Measurements from ENCODE around the gene RBM6.
"Not testable (repeated sequence)": the region's sequence is repeated elsewhere in the genome, so short reads cannot be mapped to it uniquely, and the experiment has no call there.

The RBM6 gene

DNA sequence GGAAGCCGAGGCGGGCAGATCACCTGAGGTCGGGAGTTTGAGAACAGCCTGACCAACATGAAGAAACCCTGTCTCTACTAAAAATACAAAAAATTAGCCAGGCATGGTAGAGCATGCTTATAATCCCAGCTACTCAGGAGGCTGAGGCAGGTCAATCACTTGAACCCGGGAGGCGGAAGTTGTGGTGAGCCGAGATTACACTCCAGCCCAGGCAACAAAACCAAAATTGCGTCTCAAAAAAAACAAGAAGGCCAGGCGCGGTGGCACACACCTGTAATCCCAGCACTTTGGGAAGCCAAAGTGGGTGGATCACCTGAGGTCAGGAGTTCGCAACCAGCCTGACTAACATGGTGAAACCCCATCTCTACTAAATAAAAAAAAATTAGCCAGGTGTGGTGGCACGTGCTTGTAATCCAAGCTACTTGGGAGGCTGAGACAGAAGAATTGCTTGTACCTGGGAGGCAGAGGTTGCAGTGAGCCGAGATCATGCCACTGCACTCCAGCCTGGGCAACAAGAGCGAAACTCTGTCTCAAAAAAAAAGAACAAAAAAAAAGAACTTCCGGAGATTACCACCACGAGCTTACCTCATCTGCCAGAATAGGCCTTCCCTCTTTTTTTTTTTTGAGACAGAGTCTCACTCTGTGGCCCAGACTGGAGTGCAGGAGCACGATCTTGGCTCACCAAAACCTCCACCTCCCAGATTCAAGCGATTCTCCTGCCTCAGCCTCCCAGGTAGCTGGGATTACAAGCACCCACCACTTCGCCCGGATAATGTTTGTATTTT is 22.0 kb upstream of the RBM6 start:
- DNase-seq = not testable (repeated sequence)

GRCh38 chr3:49924683-49925082 is 15.3 kb upstream of the RBM6 start:
- no peak for DNase-seq

- no peak for DNase-seq
Observed at GRCh38 chr3:49925485-49925884, 14.5 kb upstream of the RBM6 start.

DNA sequence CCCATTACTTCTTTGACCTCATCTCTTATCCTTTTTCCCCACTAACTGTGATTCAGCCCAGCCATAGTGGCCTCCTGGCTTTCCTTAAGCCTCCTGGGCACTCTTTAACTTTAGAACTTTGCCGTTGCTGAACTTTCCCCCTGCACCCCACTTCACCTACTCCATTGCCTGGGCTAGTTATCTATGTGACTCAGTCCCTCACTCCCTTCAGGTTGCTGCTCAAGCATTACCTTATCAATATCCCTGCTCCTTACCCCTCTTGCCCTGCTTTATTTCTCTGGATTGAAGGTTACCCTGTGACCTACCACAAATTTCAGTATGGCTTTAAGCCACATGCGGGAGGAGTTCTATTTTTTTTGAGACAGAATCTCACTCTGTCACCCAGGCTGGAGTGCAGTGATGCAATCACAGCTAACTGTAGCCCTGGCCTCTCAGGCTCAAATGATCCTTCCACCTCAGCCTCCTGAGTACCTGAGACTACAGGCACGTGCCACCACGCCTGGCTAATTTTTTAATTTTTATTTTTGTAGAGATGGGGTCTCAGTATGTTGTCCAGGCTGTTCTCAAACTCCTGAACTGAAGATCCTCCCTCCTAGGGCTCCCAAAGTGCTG is 13.7 kb upstream of the RBM6 start:
- no peak for DNase-seq

GRCh38 chr3:49927798-49928197 is 12.2 kb upstream of the RBM6 start:
- no peak for DNase-seq

GRCh38 chr3:49928481-49929017 is 11.4 kb upstream of the RBM6 start:
- no peak for DNase-seq

DNA sequence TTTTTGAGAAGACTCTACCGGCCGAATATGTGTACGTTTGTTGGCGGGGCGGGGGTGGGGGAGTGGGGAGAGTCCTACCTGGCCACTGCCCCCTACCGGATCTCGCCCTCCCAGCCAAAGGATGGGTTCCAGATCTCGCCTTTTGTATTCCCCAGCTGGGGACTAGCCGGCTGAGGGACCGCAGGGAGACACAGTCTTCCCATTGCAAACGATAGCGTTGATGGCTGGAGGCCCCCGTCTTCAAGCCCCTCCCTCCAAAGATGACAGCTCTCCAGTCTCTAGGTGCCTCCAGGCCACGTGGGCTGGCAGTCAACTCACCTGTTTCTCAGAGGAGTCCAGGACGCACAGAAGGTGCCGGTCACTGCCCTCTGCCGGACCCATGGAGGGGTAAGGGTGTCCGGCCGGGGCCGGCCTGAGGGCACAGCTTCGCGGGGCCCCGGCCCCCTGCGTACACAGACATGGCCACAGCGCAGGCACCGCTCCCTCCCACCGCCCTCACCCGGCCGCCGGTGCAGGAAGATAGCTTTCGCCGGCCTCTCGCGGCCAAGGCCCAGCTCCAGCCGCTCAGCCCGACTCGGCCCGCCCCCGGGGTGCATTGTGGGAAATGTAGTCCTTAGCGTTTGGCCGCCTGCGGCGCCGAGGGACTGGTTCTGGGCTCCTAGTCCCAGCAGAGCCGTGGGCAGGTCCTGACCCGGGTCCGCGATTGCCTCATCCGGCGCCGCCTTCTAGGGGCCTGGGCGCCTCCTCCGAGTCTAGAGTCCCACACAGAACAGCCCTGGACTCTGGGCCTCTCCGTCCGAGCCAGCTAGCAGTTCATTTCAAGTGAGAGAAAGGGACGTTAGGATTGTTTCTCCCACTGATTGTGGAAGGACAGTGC is 10.4 kb upstream of the RBM6 start, which contains the start of gene MON1A:
MON1A (minus strand) TSS at position 521 of the 877 bp plus-strand sequence. CDS start 16,465 bp downstream, outside the sequence.
- DNase-seq = peak; percentile 64

DNA sequence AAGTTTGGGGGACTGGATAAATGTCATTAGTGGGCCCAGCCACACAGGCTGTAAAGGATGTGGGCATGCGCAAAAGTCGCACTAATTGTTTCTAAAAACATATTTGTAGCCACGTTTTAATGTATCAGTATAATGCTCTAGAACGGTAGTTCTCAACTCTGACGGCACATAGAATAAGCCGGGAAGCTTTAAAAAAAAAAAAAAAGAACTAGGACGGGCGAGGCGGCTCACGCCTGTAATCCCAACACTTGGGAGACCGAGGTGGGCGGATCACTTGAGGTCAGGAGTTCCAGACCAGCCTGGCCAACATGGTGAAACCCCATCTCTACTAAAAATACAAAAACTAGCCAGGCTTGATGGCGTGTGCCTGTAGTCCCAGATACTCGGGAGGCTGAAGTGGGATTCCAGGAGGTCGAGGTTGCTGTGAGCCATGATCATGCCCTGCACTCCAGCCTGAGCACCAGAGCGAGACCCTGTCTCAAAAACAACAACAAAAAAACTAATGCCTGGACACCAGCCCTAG is 9.7 kb upstream of the RBM6 start:
- DNase-seq = no peak

GRCh38 chr3:49930922-49931321 is 9.0 kb upstream of the RBM6 start:
- no peak for DNase-seq

GRCh38 chr3:49932281-49932680 is 7.7 kb upstream of the RBM6 start:
- DNase-seq = not testable (repeated sequence)

DNA sequence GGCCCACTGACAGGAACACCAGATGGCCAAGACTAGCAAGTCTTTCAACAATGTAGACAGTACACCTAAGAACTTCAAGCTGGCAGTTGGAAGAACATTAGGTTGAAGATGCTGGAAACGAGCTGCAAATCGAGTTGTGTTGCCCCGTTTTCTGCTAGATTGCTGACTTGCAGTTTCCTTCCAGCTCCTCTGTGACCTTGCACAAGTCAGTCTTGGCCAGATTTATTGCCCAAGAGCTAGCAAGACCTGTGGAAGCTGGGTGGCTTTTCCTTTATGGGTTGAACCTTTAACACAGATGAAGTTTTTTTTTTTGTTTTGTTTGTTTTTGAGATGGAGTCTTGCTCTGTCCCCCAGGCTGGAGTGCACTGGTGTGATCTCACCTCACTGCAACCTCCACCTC is 2.9 kb upstream of the RBM6 start:
- DNase-seq = no peak

DNA sequence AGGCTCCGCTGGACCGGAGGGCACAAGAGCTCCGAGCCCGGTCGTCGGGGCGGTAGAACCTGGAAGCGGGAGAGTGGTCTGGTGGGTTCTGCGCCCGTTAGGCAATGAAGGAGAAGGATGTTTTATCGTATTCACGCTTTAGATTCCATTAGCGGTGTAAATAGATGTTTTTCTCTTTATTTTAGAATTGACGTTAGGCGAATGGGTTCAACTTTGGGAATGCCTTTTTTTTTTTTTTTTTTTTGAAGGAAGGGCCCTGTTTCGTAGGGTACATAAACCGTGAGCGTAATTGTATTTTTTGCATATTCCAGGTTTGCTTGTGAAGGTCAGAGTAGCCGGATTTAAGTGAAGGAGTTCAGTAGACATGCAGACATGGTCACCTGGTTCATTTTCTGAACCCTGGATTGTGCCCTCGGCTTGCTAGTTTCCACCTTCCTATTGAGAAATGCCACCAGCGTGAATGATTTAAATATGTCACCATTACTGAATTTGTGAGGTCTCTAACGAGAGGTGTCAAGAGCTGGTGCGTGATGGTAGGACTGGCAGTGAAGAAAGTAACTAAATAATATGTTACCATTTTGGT is 808 bp downstream of the RBM6 start:
- no peak for DNase-seq

DNA sequence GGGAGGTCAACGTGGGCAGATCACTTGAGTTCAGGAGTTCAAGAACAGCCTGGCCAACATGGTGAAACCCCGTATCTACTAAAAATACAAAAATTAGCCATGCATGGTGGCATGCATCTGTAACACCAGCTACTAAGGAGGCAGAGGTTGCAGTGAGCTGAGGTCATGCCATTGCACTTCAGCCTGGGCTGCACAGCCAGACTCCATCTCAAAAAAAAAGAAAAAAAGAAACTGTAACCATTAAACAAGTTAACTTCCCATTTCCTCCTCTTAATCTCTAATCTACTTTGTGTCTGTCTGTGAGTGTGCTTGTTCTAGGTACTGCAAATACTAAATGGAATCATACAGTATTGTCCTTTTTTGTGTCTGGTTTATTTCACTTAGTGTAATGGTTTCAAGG is 2.7 kb downstream of the RBM6 start:
- no peak for DNase-seq

- DNase-seq = no peak
Observed at GRCh38 chr3:49952924-49953323, 13.0 kb downstream of the RBM6 start.

GRCh38 chr3:49955636-49956035 is 15.7 kb downstream of the RBM6 start:
- DNase-seq = no peak

DNA sequence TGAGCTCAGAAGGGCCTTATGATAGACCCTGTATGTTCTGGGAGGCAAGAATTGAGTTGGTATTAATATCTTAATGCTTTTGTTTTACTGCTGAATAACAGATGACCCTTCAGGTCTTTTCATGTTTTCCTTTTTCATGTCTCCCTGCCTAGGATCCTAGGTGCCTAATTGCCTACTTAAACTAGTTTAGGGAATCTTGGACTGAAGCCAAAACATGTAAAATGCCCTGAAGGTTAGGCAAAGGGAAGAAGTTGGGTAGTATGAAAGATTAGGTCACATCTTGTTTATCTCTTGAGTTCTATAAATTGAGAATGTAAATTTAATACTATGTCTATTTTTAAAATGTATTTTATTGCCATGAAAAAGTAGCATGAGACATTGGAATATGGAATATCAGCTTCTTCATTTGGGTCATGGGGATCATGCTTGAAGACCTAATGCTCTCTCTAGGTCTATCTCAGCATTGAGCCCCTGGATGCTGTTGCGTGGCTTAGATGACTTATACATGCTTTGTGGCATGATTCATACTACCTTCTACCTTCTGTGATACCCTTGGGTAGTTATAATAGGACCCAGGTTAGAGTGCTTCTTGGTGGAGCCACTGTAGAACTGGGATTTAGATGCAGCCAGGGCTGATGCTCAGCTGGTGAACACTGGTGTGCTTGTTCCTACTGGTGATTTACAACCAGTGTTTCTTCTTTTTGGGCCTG is 26.4 kb downstream of the RBM6 start:
- DNase-seq = no peak

DNA sequence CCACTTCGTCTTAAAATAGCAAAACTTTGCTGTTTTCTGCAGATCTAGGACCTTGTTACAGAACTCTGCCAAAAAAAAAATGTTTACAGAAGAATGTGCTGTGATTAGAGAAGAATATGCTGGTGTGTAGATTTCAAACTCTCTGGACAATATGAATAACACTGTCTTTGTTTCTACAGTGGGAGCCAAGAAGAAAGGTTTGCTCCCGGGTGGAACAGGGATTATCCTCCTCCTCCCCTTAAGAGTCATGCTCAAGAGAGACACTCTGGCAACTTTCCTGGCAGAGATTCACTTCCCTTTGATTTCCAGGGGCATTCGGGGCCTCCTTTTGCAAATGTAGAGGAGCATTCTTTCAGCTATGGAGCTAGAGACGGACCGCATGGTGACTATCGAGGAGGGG is 27.3 kb downstream of the RBM6 start:
- DNase-seq = no peak

GRCh38 chr3:49968346-49968745 is 28.4 kb downstream of the RBM6 start:
- DNase-seq = no peak

DNA sequence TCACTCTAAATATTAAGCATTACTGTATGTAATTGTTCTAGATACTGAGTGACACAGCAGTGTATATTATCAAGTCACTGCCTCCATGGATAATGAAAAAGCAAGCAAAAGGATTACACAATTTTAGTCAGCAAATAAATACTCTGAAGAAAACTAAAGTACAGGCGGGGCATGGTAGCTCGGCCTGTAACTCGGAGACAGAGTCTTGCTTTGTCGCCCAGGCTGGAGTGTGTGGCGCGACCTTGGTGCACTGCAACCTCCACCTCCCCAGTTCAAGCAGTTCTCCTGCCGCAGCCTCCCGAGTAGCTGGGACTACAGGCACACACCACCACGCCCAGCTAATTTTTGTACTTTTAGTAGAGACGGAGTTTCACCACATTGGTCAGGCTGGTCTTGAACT is 32.7 kb downstream of the RBM6 start:
- no peak for DNase-seq

GRCh38 chr3:49976942-49977341 is 37.0 kb downstream of the RBM6 start:
- DNase-seq = no peak

DNA sequence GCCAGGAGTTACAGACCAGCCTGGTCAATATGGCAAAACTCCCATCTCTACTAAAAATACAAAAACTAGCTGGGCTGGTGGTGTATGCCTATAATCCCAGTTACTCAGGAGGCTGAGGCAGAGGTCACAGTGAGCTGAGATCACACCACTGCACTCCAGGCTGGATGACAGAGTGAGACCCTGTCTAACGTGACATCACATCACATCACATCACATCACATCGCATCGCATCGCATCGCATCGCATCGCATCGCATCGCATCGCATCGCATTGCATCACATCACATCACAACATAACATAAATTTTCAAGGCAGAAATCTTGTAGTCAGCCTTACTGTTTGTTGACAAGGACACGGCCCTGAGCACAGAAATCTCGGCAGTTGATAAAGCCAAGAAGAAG is 44.4 kb downstream of the RBM6 start:
- DNase-seq = no peak

- DNase-seq = no peak
Observed at GRCh38 chr3:49992326-49992725, 52.4 kb downstream of the RBM6 start.
